GM18520 (cell line): ENCODE data around the gene PPEF2.

ENCODE experiments used
- ATAC-seq: cut with Tn5 transposase; IDR thresholded peaks from one replicate; pipeline ENCODE4 v1.9.1; 2021; ENCODE audit not compliant: unreplicated experiment

Gene PPEF2

DNA sequence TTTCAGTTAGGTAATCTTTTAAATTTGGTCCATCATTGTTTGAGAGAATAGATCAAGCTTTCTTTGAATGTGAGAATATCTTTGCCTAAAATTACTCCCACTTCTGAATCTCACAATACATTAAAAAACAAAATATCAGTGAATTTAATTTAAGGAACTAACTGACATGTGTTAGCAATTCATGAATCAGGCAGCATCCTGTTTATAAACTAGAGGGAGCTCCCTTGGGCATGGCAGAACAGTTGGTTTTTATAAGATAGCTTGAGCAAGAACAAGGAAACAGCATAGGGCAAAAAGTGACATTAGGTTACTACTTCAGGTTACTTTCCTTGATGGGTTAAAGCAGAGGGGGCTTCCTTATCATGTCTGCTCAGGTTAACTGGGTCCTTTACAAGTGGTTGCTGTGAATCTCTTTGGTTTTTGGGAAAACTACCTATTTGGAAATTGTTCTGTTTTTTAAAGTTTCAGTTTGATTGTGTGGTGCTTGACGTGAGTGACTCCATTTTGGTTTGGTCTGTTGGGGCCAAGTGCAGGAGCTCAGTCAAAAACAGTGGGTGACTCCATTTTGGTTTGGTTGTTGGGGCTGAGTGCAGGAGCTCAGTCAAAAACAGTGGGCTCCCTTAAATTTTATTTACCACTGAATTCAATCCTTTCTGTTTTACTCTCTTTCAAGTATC, 68.0 kb downstream of the PPEF2 start:
- ATAC-seq: no peak

DNA sequence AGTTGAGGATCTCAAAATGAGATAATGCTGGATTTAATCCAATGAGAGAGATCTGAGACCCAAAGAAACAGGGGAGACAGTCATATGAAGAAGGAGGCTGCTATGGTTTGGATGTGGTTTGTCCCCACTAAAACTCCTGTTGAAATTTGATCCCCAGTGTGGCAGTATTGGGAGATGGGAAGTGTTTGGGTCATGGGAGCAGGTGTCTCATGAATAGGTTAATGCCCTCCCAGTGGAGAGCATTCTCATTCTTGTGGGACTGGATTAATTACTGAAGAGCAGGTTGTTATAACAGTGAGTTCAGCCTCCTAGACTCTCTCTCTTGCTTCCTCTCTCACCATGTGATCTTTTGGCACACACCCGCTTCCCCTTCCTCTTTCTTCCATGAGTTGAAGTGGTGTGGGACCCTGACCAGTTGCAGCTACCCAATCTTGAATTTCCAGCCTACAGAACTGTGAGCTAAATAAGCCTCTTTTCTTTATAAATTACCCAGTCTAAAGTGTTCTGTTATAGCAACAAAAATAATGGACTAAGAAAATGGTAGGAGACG, 70.3 kb downstream of the PPEF2 start:
- ATAC-seq: no peak

DNA sequence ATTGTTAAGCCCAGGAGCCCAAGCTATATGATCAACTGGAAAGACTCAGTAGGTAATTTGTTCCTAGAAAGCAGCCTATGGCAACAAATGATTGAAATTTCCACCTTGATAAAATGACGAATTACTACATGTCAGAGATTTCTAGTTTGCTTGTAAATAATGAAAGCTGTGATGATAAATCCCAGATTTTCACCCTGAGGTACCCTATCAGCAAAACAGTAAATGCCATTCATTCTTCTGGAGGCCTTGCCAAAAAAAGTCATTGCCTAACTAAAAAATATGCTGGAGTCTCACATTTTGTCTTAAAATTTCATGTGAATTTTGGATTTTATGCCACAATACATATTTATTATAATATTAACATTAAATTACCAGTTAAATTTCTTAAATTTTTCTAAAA, 71.3 kb downstream of the PPEF2 start:
- ATAC-seq: no peak

- ATAC-seq: no peak
Measured at GRCh38 chr4:75823812-75824211, 78.4 kb downstream of the PPEF2 start.

GRCh38 chr4:75822416-75822815, 79.8 kb downstream of the PPEF2 start:
- no peak for ATAC-seq

DNA sequence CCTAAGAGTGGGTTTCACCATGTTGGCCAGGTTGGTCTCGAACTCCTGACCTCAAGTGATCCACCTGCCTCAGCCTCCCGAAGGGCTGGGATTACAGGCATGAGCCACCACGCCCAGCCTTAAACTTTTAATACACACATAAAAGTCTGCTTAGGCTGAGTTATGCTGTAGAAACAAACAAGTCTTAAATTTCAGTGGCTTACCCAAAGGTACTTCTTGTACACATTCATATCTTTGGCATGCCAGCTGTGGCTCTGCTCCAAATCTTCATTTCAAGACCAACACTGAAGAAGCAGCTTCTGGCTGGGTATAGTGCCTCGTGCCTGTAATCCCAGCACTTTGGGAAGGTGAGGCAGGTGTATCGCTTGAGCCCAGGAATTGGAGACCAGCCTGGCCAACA, 80.3 kb downstream of the PPEF2 start:
- ATAC-seq: no peak

DNA sequence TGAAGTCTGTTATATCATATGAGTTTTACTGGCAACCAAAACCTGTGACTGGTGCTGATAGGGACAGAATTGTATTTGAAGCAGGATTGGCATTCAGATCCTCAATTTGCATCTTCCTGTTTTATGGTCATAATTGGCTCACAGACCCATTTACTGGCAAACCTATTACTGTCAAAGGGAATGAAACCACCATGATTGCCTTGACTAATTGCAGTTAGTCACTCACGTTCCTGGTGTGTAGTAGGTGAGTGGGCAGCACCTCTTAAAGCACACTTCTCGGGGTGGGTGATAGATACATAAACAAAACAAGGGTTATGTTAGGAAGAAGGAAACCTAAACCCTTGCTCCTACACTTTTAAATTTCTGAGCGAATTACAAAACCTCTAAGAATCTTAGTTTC, 81.0 kb downstream of the PPEF2 start:
- ATAC-seq: no peak

DNA sequence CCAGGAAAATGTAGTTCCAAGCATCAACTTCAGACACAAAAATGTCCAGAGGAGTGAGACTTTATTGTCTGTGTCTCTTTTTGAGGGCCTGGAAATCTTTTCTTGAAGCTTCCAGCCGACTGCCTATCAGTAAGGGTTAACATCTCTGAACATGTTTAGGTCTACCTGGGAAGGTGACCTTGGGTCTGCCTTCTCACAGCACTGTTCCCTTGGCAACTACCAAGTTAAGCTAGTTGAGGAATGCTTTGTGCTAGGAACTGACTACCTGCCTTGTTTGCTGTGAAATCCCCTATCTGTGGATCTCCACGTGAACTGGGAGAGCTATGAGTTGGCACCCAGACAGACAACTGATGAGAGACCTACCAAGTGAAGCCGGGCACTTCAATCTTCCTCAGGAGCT, 81.6 kb downstream of the PPEF2 start:
- ATAC-seq: no peak

DNA sequence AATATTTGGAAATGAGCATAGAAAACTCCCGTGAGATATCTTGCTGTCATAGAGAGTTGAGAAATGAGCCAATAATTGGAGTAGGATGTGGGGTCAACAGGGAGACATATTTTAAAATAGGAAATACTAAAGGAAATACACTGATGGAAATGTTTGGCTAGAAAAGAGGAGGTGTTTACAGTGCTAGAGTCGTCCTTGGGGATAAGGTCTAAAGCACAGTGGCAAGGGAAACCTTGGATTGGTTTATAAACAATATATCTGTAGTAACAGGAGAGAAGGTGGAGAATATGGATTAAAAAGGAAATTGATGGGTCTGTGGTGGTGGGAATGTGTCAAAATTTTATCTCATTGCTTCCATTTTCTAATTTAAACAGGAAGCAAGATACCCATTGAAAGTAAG, 82.1 kb downstream of the PPEF2 start:
- ATAC-seq: no peak

DNA sequence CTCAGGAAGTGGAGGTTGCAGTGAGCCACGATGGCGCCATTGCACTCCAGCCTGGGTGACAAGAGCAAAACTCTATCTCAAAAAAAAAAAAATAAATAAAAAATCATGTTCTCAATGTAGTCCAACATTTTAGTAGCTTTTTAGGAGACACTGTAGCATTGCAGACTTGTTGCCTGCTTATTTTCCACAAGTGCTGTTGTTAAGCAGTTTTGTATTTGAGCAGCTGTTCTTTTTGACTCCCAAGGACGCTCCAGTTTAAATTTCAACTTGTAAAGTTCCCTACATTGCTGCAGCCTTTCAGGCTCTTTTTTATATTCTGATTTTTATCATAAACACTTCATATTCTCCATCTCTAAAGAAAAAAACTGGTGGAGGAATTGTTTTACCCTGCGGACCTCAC, 83.1 kb downstream of the PPEF2 start:
- ATAC-seq: no peak

- no peak for ATAC-seq
Measured at GRCh38 chr4:75817901-75818300, 84.4 kb downstream of the PPEF2 start.
